ENCODE data around the gene PGLYRP4.
A peak's percentile ranks its signal among the peaks of the same experiment; 100 is the strongest.

Gene PGLYRP4

GRCh38 chr1:153348511-153349362, at the start of gene PGLYRP4:
Gene PGLYRP4, minus strand, starts transcription at chr1:153348841. Its CDS starts 909 bp downstream, at chr1:153347932.
- no peak for DNase-seq

- DNase-seq, result no peak
Observed at GRCh38 chr1:153397924-153398651, 49.4 kb upstream of the PGLYRP4 start.

- DNase-seq, result no peak
Observed at GRCh38 chr1:153397051-153397923, 48.6 kb upstream of the PGLYRP4 start.

- DNase-seq, result no peak
Observed at GRCh38 chr1:153396461-153396860, 47.8 kb upstream of the PGLYRP4 start.

GRCh38 chr1:153395776-153396175, 47.1 kb upstream of the PGLYRP4 start:
- no peak for DNase-seq

- DNase-seq, result no peak
Observed at GRCh38 chr1:153395136-153395685, 46.6 kb upstream of the PGLYRP4 start.

- DNase-seq, result no peak
Observed at GRCh38 chr1:153394391-153394790, 45.8 kb upstream of the PGLYRP4 start.

GRCh38 chr1:153393926-153394325, 45.3 kb upstream of the PGLYRP4 start:
- DNase-seq, result no peak

GRCh38 chr1:153392822-153393221, 44.2 kb upstream of the PGLYRP4 start:
- no peak for DNase-seq

- no peak for DNase-seq
Observed at GRCh38 chr1:153392258-153392657, 43.6 kb upstream of the PGLYRP4 start.

- peak; percentile 51 for DNase-seq
Observed at GRCh38 chr1:153390938-153391710, 42.5 kb upstream of the PGLYRP4 start, which contains the start of gene S100A8. Gene S100A8, minus strand, starts transcription at chr1:153391073. Its CDS starts 538 bp downstream, at chr1:153390535.

GRCh38 chr1:153389973-153390879, 41.6 kb upstream of the PGLYRP4 start:
- DNase-seq, result no peak

- no peak for DNase-seq
Observed at GRCh38 chr1:153389401-153389800, 40.8 kb upstream of the PGLYRP4 start.

GRCh38 chr1:153387785-153388184, 39.1 kb upstream of the PGLYRP4 start:
- DNase-seq, result no peak

GRCh38 chr1:153387001-153387400, 38.4 kb upstream of the PGLYRP4 start:
- DNase-seq, result no peak

GRCh38 chr1:153386500-153386901, 37.9 kb upstream of the PGLYRP4 start:
- DNase-seq, result peak; percentile 48

- DNase-seq, result no peak
Observed at GRCh38 chr1:153384958-153385580, 36.4 kb upstream of the PGLYRP4 start.

GRCh38 chr1:153380711-153381110, 32.1 kb upstream of the PGLYRP4 start:
- DNase-seq, result no peak

GRCh38 chr1:153379591-153379990, 30.9 kb upstream of the PGLYRP4 start:
- no peak for DNase-seq

- DNase-seq, result no peak
Observed at GRCh38 chr1:153375511-153375910, 26.9 kb upstream of the PGLYRP4 start, which contains the start of gene S100A12. Gene S100A12, minus strand, starts transcription at chr1:153375621. Its CDS starts 1,029 bp downstream, at chr1:153374592.
